Ovary (tissue), 3 donors: Measurements from ENCODE around the gene LRP10.

ENCODE experiments used
- CTCF ChIP-seq, 3 donors: fragments of 450-650 bp in 2 of 3; fragments of 200-600 bp in 1 of 3; IDR thresholded peaks; one replicate each; pipeline versions ENCODE4 v1.5.1 to v1.8.0; 2016 to 2022; ENCODE audit warnings: antibody characterized with exemption in 3 of 3, mild to moderate bottlenecking in 1 of 3
- EP300 ChIP-seq: sonication (generic); formaldehyde crosslinking; IDR thresholded peaks from one replicate; pipeline ENCODE4 v1.6.1; 2017; ENCODE audit warnings: antibody characterized with exemption
- POLR2A ChIP-seq: fragments of 450-650 bp; IDR thresholded peaks from one replicate; pipeline ENCODE4 v1.6.1; 2017; ENCODE audit warnings: antibody characterized with exemption, mild to moderate bottlenecking, moderate library complexity
- donor health status: DM: no; HTN: no; CAD: no.

GRCh38 chr14:22856428-22856827 lies 15.1 kb upstream of the LRP10 start:
- TF ChIP-seq CTCF (IDR thresholded peaks at IDR 0.05) (no peak), POLR2A (no peak), EP300 (no peak)
